Trophoblast cell (in vitro differentiated cells and primary cell): ENCODE data around the gene KCNC4.

ENCODE experiments used
- DNase-seq, 2 donors: peaks; one replicate each; pipeline ENCODE4 v3.0.0-alpha.2; 2016
- H2AFZ ChIP-seq: 2 replicates; pipeline ENCODE4 v1.6.1; 2013; ENCODE audit warnings: low read length, moderate library complexity, mild to moderate bottlenecking; ENCODE audit not compliant: insufficient read depth, poor library complexity
- H2AK5ac ChIP-seq: 2 replicates; pipeline ENCODE4 v1.6.1; 2013; ENCODE audit warnings: mild to moderate bottlenecking, low read length
- H2BK120ac ChIP-seq: 2 replicates; pipeline ENCODE4 v1.6.1; 2013; ENCODE audit warnings: low read length, mild to moderate bottlenecking, moderate library complexity; ENCODE audit not compliant: insufficient read depth, poor library complexity
- H2BK12ac ChIP-seq: 2 replicates; pipeline ENCODE4 v1.6.1; 2013; ENCODE audit warnings: mild to moderate bottlenecking, low read length, moderate library complexity
- H2BK5ac ChIP-seq: 2 replicates; pipeline ENCODE4 v1.6.1; 2013; ENCODE audit warnings: low read length, low read depth, moderate library complexity, mild to moderate bottlenecking; ENCODE audit not compliant: poor library complexity
- H3K14ac ChIP-seq: 2 replicates; pipeline ENCODE4 v1.6.1; 2013; ENCODE audit warnings: mild to moderate bottlenecking, low read length
- H3K18ac ChIP-seq: 2 replicates; pipeline ENCODE4 v1.6.1; 2013; ENCODE audit warnings: mild to moderate bottlenecking, low read length
- H3K23ac ChIP-seq: 2 replicates; pipeline ENCODE4 v1.6.1; 2013; ENCODE audit warnings: low read length
- H3K27ac ChIP-seq: 2 replicates; pipeline ENCODE4 v1.5.1; 2013; ENCODE audit warnings: low read depth, mild to moderate bottlenecking, inconsistent platforms, low read length, moderate library complexity
- H3K27me3 ChIP-seq: 2 replicates; pipeline ENCODE4 v1.6.1; 2013; ENCODE audit warnings: inconsistent platforms, mild to moderate bottlenecking, low read length, moderate library complexity; ENCODE audit not compliant: insufficient read depth
- H3K36me3 ChIP-seq, 2 experiments: 1 replicate in 1 of 2; 2 replicates in 1 of 2; pipeline ENCODE4 v1.6.1; 2013; ENCODE audit warnings: low read length in 2 of 2, mild to moderate bottlenecking in 2 of 2, moderate library complexity in 1 of 2; ENCODE audit not compliant: insufficient read depth in 2 of 2, control insufficient read depth in 1 of 2
- H3K4ac ChIP-seq: 2 replicates; pipeline ENCODE4 v1.6.1; 2013; ENCODE audit warnings: low read depth, mild to moderate bottlenecking, low read length, moderate library complexity
- H3K4me1 ChIP-seq, 2 experiments: 1 replicate in 1 of 2; 2 replicates in 1 of 2; pipeline ENCODE4 v1.6.1; 2013; ENCODE audit warnings: low read length in 2 of 2, mild to moderate bottlenecking in 2 of 2, moderate library complexity in 1 of 2; ENCODE audit not compliant: insufficient read depth in 2 of 2, control insufficient read depth in 1 of 2
- H3K4me2 ChIP-seq: 2 replicates; pipeline ENCODE4 v1.6.1; 2013; ENCODE audit warnings: inconsistent platforms, mild to moderate bottlenecking, low read length, moderate library complexity
- H3K4me3 ChIP-seq: 2 replicates; pipeline ENCODE4 v1.5.1; 2013; ENCODE audit warnings: mild to moderate bottlenecking, low read depth, low read length, inconsistent platforms
- H3K79me1 ChIP-seq: one replicate; pipeline ENCODE4 v1.6.1; 2013; ENCODE audit warnings: low read length
- H3K79me2 ChIP-seq: 2 replicates; pipeline ENCODE4 v1.6.1; 2013; ENCODE audit warnings: low read length, mild to moderate bottlenecking; ENCODE audit not compliant: control insufficient read depth, insufficient read depth, poor library complexity
- H3K9ac ChIP-seq: 2 replicates; pipeline ENCODE4 v1.6.1; 2013; ENCODE audit warnings: mild to moderate bottlenecking, low read length
- H3K9me3 ChIP-seq: 2 replicates; pipeline ENCODE4 v1.6.1; 2013; ENCODE audit warnings: low read depth, mild to moderate bottlenecking, control low read depth, inconsistent platforms, low read length; ENCODE audit not compliant: insufficient read depth
- H4K12ac ChIP-seq: 2 replicates; pipeline ENCODE4 v1.6.1; 2013; ENCODE audit warnings: low read depth, mild to moderate bottlenecking, low read length, moderate library complexity
- H4K8ac ChIP-seq: 2 replicates; pipeline ENCODE4 v1.6.1; 2013; ENCODE audit warnings: low read depth, mild to moderate bottlenecking, low read length, moderate library complexity
- H4K91ac ChIP-seq: one replicate; pipeline ENCODE4 v1.6.1; 2013; ENCODE audit warnings: low read depth, mild to moderate bottlenecking, low read length, moderate library complexity
- WGBS: extraction: QIAGEN DNeasy Blood & Tissue Kit; methylation state at CpG from one replicate; pipeline ENCODE4 v1.1.7; 2013; ENCODE audit warnings: missing lambda C conversion rate; ENCODE audit not compliant: insufficient read length, insufficient coverage; ENCODE audit errors: extremely low coverage; 5-methylcytosine and 5-hydroxymethylcytosine counted together

Gene KCNC4

DNA sequence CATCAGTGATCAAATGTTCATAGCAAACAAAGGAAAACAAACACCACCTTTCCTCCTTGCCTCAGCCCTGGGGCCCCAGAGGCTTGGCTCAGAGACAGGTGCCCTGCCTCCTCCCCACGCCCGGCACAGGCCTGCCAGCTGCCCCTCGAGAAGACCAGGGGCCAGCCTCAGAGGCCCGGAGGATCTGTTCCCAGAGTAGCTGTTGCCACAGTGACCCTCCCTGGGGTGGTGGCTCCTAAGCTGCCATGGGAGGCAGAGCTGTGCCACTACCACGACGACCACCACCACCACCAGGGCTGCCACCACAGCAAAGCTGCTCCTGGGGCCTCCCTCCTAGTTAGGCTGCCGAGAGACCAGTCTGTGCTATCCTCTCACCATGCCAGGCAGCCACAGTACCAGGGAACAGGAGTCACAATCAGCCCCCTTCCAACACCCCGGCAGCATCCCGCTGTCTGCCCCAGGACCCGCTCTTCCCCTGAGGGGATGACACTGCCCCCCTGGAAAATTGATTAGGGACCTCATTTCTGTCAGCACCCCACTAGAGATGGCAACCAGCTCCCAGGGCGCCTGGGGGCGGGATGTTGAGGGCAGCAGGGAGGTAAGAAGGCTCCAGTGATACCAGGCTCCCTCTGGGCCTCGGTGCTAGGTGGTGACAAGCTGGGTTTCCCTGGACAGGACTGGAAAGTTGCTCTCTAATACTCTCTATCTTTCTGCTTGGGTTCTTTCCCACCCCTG lies 30.5 kb downstream of the KCNC4 start:
- H4K91ac ChIP-seq = no peak overlapping the region
- H3K9ac ChIP-seq = no peak overlapping the region
- no peak overlapping the region for H2BK12ac ChIP-seq
- no peak overlapping the region for H3K4me3 ChIP-seq
- no peak overlapping the region for H2AK5ac ChIP-seq
- no peak for DNase-seq
- no peak overlapping the region for H2BK5ac ChIP-seq
- H3K36me3 ChIP-seq = no peaks in the 10 kb centered on the region
- no peak overlapping the region for H4K8ac ChIP-seq
- WGBS = no CpG with 5 or more reads among the region's 13 CpGs
- no peaks in the 10 kb centered on the region for H3K4me1 ChIP-seq
- H3K79me2 ChIP-seq = no peaks in the 10 kb centered on the region
- H3K9me3 ChIP-seq = no peaks in the 10 kb centered on the region
- no peak overlapping the region for H3K14ac ChIP-seq
- H3K79me1 ChIP-seq = no peaks in the 10 kb centered on the region
- H3K18ac ChIP-seq = no peak overlapping the region
- H3K4ac ChIP-seq = no peak overlapping the region
- no peak overlapping the region for H3K23ac ChIP-seq
- no peak overlapping the region for H3K4me2 ChIP-seq
- no peak overlapping the region for H3K27ac ChIP-seq
- H2AFZ ChIP-seq = no peak overlapping the region
- no peak overlapping the region for H4K12ac ChIP-seq
- no peak overlapping the region for H2BK120ac ChIP-seq
- H3K27me3 ChIP-seq = no peaks in the 10 kb centered on the region

DNA sequence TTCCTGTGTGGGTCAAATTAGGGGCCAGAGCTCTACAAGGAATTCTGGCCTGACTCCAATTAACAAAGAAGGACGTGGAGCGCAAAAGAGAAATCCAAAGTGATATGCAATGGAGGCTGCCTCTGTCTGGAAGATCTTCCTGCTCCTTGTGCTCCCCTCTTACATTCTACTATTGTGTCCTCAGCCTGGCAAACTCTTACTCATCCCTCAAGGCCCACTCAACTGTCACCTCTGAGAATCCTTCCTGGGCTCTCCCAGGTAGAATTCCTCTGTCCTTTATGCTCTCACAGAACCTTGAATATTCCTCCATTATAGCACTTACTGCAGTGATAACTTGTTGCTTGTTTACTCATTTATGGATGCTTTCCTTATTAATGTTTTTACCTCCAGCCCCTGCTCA lies 31.4 kb downstream of the KCNC4 start:
- H2AK5ac ChIP-seq = no peak overlapping the region
- no peak overlapping the region for H3K14ac ChIP-seq
- H3K9ac ChIP-seq = no peak overlapping the region
- H3K36me3 ChIP-seq = no peaks in the 10 kb centered on the region
- no peak overlapping the region for H4K91ac ChIP-seq
- no peak overlapping the region for H2AFZ ChIP-seq
- H3K9me3 ChIP-seq = no peaks in the 10 kb centered on the region
- no peak for DNase-seq
- H3K27ac ChIP-seq = no peak overlapping the region
- no peak overlapping the region for H3K4ac ChIP-seq
- H3K79me2 ChIP-seq = no peaks in the 10 kb centered on the region
- no peak overlapping the region for H2BK5ac ChIP-seq
- no peaks in the 10 kb centered on the region for H3K4me1 ChIP-seq
- no peaks in the 10 kb centered on the region for H3K79me1 ChIP-seq
- WGBS = no CpG with 5 or more reads among the region's 2 CpGs
- no peak overlapping the region for H4K8ac ChIP-seq
- no peak overlapping the region for H3K23ac ChIP-seq
- no peak overlapping the region for H3K4me3 ChIP-seq
- no peaks in the 10 kb centered on the region for H3K27me3 ChIP-seq
- H2BK120ac ChIP-seq = no peak overlapping the region
- H4K12ac ChIP-seq = no peak overlapping the region
- no peak overlapping the region for H3K4me2 ChIP-seq
- H3K18ac ChIP-seq = no peak overlapping the region
- no peak overlapping the region for H2BK12ac ChIP-seq

DNA sequence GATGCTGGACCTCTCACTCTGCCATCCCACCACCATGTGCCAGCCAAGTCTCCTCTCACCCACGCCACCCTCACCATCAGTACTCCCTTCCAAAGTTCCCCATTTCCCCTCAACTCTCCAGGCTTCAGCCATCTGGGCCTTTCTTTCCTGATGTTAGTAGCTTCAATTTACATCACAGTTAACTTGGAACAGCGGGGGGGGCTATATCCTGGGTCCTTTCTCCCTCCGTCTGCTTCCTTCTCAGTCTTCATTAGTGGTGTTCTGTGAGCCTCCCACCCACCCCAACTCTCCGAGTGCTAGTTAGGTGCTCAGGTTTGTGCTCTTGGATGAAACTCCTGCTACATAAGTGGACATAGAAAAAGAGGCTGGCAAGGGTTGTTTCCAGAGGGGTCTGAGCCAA lies 31.9 kb downstream of the KCNC4 start:
- H3K9ac ChIP-seq = no peak overlapping the region
- no peak overlapping the region for H2BK5ac ChIP-seq
- H3K18ac ChIP-seq = no peak overlapping the region
- no CpG with 5 or more reads among the region's 4 CpGs for WGBS
- no peaks in the 10 kb centered on the region for H3K36me3 ChIP-seq
- H3K4ac ChIP-seq = no peak overlapping the region
- H3K27ac ChIP-seq = no peak overlapping the region
- H3K9me3 ChIP-seq = no peaks in the 10 kb centered on the region
- no peak overlapping the region for H4K8ac ChIP-seq
- H3K27me3 ChIP-seq = no peaks in the 10 kb centered on the region
- no peak overlapping the region for H2BK120ac ChIP-seq
- no peak overlapping the region for H3K4me3 ChIP-seq
- H2AK5ac ChIP-seq = no peak overlapping the region
- H3K79me2 ChIP-seq = no peaks in the 10 kb centered on the region
- no peak for DNase-seq
- H3K79me1 ChIP-seq = no peaks in the 10 kb centered on the region
- H3K4me1 ChIP-seq = no peaks in the 10 kb centered on the region
- no peak overlapping the region for H2AFZ ChIP-seq
- H4K12ac ChIP-seq = no peak overlapping the region
- no peak overlapping the region for H4K91ac ChIP-seq
- H3K23ac ChIP-seq = no peak overlapping the region
- H3K14ac ChIP-seq = no peak overlapping the region
- no peak overlapping the region for H3K4me2 ChIP-seq
- H2BK12ac ChIP-seq = no peak overlapping the region

DNA sequence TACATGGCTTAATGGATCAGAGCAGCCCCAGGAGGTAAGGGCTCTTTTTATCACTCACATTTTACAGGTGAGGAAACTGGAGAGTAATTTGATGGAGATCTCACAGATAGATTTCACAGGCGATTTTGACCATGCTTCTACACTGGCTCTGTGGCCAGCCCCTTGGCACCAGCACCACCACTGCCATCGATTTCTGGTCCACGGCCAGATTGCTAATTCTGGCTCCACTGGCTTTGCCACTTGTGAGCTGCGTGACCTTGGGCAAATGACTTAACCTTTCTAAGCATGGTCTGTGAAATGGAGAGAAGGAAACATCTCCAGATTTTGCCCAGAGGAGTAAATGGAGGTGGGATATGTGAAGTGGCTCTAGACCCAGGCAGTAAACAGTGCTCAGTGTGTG lies 32.6 kb downstream of the KCNC4 start:
- no CpG with 5 or more reads among the region's 4 CpGs for WGBS
- Histone ChIP-seq H3K4me1 (no peaks in the 10 kb centered on the region), H3K79me1 (no peaks in the 10 kb centered on the region)

More for the DNA sequence above, 32.6 kb downstream of the KCNC4 start:
- Histone ChIP-seq H3K27ac (no peak overlapping the region), H3K23ac (no peak overlapping the region), H3K9ac (no peak overlapping the region), H4K12ac (no peak overlapping the region), H3K9me3 (no peaks in the 10 kb centered on the region), H3K36me3 (no peaks in the 10 kb centered on the region), H2BK12ac (no peak overlapping the region), H3K4me3 (no peak overlapping the region), H3K18ac (no peak overlapping the region), H3K79me2 (no peaks in the 10 kb centered on the region), H3K4me2 (no peak overlapping the region), H2AFZ (no peak overlapping the region), H4K91ac (no peak overlapping the region), H2BK120ac (no peak overlapping the region), H3K27me3 (no peaks in the 10 kb centered on the region), H4K8ac (no peak overlapping the region), H3K14ac (no peak overlapping the region), H2BK5ac (no peak overlapping the region), H3K4ac (no peak overlapping the region), H2AK5ac (no peak overlapping the region)
- no peak for DNase-seq
